Femur (tissue), 1 donor: ENCODE results near the gene MAP2K1.
"Not testable (repeated sequence)": the region's sequence is repeated elsewhere in the genome, so short reads cannot be mapped to it uniquely, and the experiment has no call there.

ENCODE experiments used
- DNase-seq: peaks from one replicate; pipeline ENCODE4 v3.0.0-alpha.2; 2017

Gene MAP2K1

DNA sequence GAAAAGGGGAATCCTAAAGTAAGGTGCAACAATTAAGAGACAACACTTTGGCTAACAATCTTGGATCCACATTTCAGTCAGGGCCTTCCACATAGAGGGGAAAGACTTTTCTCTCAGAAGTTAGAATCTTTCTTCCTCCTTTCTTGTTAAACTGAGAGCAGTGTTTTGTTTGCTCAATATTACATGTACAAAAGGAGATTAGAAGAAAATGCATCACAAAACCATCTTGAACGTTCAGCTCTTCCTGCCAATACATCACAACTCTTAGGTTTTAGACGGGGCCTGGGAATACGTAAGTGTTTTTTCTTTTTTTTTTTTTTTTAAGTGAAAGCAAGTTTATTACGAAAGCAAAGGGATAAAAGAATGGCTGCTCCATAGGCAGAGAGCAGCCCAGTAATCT lies 39.1 kb downstream of the MAP2K1 start:
- no peak for DNase-seq

GRCh38 chr15:66429117-66429516 lies 42.4 kb downstream of the MAP2K1 start:
- no peak for DNase-seq

- DNase-seq = no peak
These were observed 42.8 kb downstream of the MAP2K1 start for GRCh38 chr15:66429546-66429945.

- no peak for DNase-seq
These were observed 44.0 kb downstream of the MAP2K1 start for GRCh38 chr15:66430627-66431255.

GRCh38 chr15:66433726-66434125 lies 47.0 kb downstream of the MAP2K1 start:
- no peak for DNase-seq

- DNase-seq = no peak
These were observed 53.8 kb downstream of the MAP2K1 start for GRCh38 chr15:66440501-66440900.

- no peak for DNase-seq
These were observed 65.7 kb downstream of the MAP2K1 start for GRCh38 chr15:66452420-66452819.

- DNase-seq = peak; percentile 40
These were observed 66.4 kb downstream of the MAP2K1 start for GRCh38 chr15:66452971-66453580.

GRCh38 chr15:66454143-66454542 lies 67.4 kb downstream of the MAP2K1 start:
- DNase-seq = no peak

DNA sequence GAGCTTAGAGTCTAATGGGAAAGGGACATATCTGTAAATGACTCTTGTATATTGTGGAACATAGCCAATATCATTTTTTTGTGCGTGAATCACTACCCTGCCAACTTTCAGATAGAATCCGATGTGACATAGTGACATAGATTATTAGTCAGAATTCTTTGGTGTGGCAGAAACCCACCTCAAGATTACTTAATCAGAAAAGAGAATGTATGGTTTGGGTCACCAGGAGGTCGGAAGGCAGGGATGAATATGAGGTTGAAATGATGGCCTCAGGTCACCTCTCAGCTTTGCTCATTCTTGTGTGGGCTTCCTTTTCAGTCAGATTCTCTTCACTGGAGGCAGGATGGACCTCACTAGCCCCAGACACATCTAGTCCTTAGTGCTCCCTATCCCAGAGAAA lies 69.5 kb downstream of the MAP2K1 start:
- DNase-seq = no peak

GRCh38 chr15:66459818-66460615 lies 73.3 kb downstream of the MAP2K1 start:
- DNase-seq = no peak

DNA sequence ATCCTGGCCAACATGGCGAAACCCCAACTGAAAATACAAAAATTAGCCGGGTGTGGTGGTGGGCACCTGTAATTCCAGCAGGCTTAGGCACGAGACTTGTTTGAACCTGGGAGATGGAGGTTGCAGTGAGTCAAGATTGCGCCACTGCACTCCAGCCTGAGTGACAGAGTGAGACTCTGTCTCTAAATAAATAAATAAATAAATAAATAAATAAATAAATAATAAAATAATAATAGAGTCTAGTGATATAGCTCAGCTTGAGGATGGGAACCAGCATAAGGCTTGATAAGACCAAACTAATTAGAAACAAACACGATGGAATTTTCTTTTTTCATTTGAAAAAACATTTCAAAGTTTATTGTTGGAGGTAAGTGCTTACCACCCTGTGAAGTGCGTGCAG lies 74.6 kb downstream of the MAP2K1 start:
- not testable (repeated sequence) for DNase-seq

DNA sequence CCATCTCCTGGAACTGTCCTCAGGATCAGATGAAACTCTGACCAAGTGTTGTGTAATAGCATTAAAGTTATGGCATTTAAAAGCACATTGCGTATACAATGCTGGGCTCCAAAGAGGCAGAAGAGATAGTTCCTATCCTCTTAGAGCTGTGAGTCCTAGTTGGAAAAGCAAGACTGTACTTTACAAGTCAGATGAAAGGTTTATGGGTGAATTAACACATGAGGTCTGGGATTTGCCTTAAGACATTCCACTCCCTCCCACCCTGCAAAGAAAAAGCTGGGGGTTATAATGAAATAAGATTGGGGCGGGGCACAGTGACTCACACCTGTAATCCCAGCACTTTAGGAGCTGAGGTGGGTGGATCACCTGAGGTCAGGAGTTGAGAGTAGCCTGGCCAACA lies 75.2 kb downstream of the MAP2K1 start:
- DNase-seq = no peak

DNA sequence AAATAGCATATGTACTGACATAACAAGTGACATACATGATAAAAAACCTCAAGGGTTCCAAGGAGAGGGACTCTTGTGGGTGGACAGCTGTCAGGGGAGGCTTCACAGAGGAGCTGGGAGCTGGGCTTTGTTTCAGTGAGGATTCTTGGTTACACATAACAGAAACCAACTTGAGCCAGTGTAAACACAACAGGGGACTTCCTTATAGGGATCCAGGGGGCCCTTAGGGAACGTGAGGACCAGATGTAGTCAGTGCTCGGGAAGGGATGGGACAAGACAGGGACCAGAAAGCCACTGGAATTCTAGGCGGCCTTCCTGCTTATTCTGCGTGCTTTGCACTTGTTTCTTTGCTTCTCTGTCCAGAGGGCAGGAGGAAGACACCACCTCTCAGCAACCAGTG lies 75.9 kb downstream of the MAP2K1 start:
- no peak for DNase-seq

DNA sequence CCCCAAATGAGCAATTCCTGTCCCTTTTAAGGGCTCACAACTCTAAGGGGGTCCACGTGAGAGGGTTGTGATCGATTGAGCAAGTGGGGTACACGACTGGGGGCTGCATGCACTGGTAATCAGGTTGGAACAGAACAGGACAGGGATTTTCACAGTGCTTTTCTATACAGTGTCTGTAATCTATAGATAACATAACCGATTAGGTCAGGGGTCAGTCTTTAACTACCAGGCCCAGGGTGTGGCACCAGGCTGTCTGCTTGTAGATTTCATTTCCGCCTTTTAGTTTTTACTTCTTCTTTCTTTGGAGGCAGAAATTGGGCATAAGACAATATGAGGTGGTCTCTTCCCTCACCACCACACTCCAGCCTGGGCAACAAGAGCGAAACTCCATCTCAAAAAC lies 78.6 kb downstream of the MAP2K1 start:
- not testable (repeated sequence) for DNase-seq

- not testable (repeated sequence) for DNase-seq
These were observed 80.7 kb downstream of the MAP2K1 start for GRCh38 chr15:66467162-66468040.

- not testable (repeated sequence) for DNase-seq
These were observed 84.1 kb downstream of the MAP2K1 start for GRCh38 chr15:66470825-66471224.

DNA sequence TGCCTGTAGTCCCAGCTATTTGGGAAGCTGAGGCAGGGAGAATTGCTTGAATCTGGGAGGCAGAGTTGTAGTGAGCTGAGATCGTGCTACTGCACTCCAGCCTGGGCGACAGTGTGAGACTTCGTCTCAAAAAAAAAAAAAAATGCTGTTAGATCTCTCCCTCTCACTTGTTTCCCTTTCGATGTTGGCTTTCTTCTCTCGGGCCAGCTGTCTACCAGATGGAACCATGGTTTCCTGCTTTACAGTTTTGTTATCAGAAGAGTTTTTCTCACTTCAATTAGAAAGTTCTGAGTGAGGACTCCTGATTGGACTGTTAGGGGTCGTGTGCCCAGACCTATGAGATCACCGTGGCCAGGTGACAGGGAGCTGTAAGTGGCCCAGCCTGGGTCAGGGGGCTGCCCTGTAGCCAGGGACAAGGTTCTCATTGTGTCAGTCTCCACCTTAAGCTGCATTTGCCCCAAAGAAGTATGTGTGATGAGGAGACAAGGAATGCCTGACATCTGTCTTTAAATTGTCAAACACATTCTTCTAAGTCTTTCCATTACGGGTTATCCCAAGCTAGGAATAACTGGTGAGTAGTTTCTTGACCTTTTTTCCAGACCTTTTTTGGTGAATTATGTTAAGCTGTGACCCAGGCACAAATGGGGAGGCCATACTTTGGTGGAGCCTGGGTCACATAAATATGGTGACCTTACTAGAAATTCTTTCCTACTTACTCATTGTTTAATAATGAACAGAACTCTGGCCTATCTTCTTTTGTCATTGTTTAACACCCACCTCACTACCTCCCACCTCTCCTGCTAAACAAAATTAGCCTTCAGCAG lies 85.7 kb downstream of the MAP2K1 start:
- no peak for DNase-seq

DNA sequence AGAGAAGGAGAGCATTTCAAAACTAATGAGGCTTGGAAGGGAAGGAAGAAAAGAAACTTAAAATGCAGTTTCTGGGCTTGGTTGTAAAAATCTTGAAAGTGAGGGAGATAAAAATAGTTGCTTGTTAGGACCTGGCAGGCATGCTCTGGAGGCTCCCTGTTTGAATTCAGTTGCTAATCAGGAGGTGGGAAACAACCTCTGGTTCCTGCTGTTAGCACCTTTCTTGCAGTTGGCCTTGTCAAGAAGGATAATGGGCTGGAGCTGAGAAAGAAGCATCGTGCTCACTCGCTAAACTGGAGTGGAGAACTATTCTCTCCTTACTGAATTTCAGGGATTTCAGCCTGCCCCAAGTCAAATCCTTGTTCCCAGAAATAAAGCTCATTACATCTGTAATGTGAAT lies 87.4 kb downstream of the MAP2K1 start:
- DNase-seq = no peak

- no peak for DNase-seq
These were observed 88.3 kb downstream of the MAP2K1 start for GRCh38 chr15:66474963-66475362.

GRCh38 chr15:66476535-66476934 lies 89.8 kb downstream of the MAP2K1 start:
- DNase-seq = no peak

DNA sequence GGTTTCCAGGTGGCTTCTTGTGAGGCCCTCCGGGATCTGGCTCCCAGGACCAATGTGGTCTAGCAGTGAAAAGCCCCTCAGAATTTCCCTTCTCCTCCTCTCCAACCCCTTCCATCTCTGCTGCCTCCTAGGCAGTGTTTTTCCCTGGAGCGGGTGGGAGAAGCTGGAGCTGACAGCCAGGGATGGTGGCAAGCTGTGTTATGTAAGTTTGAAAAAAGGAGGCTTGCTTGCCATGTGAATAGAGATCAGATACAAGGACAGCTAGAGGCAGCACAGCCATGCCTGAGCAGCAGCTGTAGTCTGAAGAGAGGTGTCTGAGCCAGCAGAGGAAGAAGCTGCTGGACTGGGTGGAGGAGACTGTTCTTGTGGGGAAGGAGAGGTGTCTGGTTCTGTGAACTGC lies 90.3 kb downstream of the MAP2K1 start:
- no peak for DNase-seq
